Measurements from ENCODE around the gene DCAF17.

DNA sequence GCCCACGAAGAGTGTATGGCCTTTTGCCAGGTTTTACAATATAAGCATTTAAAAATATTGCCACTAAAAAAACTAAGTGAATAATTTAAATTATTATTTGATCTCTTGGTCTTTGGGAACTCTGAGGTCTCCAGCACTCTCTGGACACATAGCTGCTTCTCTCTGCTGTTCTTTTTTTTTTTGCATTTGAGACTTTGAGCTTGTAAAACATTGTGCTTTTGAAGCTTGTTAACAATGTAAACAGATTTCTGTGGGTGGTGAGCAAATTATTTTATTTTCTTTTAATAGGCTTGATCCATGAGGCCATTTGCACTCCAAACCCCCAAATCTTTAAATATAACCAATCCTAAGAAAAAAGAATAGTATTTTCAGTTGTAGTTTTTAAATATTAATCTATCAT lies 42.0 kb downstream of the DCAF17 start:
- TF ChIP-seq, protein P1, sequence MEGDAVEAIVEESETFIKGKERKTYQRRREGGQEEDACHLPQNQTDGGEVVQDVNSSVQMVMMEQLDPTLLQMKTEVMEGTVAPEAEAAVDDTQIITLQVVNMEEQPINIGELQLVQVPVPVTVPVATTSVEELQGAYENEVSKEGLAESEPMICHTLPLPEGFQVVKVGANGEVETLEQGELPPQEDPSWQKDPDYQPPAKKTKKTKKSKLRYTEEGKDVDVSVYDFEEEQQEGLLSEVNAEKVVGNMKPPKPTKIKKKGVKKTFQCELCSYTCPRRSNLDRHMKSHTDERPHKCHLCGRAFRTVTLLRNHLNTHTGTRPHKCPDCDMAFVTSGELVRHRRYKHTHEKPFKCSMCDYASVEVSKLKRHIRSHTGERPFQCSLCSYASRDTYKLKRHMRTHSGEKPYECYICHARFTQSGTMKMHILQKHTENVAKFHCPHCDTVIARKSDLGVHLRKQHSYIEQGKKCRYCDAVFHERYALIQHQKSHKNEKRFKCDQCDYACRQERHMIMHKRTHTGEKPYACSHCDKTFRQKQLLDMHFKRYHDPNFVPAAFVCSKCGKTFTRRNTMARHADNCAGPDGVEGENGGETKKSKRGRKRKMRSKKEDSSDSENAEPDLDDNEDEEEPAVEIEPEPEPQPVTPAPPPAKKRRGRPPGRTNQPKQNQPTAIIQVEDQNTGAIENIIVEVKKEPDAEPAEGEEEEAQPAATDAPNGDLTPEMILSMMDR (IDR thresholded peaks at IDR 0.05), result no peak
- TF ChIP-seq POLR2AphosphoS5 (IDR thresholded peaks at IDR 0.05), result no peak
- TF ChIP-seq POLR2A (IDR thresholded peaks at IDR 0.05), result no peak
- TF ChIP-seq EP300 (IDR thresholded peaks at IDR 0.05), result no peak

Measured in gastroesophageal sphincter (tissue), 3 donors.